ENCODE measurements around the gene DNAAF6.
"Not testable (repeated sequence)": the region's sequence is repeated elsewhere in the genome, so short reads cannot be mapped to it uniquely, and the experiment has no call there.

The DNAAF6 gene

DNA sequence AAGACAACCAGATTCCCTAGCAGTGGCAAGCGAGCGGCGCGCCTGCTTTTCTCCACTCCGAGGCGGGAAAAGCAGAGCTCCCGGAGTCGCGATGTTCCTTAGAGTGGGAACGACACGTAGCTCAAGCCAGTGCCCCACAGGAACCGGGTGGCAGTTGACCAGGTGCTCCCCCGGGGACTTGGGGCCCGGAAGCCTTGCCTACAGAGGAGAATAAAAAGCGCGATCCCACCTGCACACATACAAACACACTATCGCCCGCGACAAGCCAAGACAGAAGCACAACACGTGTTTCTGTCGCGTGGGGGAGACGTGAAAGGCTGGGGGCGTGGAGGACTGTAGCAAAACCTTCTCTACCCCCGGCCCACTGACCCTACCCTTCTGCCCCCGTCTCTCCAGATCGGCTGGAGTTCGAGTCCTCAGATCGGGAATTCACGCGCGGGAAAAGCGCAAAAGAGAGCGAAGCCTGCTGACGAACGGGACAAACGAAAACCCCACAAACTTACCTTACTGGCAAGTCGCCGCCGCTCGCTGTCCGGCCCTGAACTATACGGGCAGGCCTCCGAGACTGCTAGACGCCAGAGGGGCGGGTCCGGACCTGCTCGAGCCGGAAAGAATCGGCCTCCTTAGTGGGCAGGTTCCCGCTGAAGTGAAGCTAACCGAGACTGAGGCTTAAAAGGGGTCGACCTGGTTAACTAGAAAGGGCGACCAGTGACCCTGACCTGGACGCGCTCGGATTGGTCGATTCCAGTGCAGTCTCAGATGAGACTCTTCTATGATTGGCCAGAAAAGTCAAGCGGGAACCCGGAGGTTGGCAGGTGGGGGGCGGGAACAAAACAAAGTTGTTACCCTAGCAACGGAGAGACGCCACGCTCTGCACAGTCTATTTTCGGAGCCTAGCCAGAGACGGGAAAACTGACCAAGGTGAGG, at the start of gene DNAAF6, which contains the start of gene NUP62CL:
Gene DNAAF6, plus strand, starts transcription at position 842 of the 927 bp plus-strand sequence. CDS start 6,265 bp downstream, outside the sequence.
Gene NUP62CL, minus strand, starts transcription at position 664 of the 927 bp plus-strand sequence. CDS start 31,287 bp downstream, outside the sequence.
- peak; percentile 70 for DNase-seq

GRCh38 chrX:107157618-107158017, 48.8 kb upstream of the DNAAF6 start:
- not testable (repeated sequence) for DNase-seq

- DNase-seq = no peak
These were observed 39.1 kb upstream of the DNAAF6 start for GRCh38 chrX:107167163-107167921.

DNA sequence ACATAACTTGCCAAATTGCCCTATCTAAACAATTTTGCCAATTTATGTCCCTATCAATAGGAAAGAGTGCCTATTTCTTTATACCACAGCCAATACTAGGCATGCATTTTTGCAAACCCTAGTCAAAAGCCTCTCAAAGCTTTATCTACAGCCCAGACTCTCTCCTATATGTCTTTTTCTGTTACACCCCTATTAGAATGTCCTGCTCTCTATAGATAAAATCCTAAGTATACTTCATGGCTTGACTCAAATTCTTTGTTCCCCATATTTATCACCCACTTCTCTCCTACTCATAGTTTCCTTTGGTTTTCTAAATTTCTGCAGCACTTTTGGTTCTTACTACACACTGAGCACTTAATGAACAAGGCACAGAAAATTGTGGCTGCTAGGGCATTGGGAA, 38.2 kb upstream of the DNAAF6 start:
- DNase-seq = no peak

DNA sequence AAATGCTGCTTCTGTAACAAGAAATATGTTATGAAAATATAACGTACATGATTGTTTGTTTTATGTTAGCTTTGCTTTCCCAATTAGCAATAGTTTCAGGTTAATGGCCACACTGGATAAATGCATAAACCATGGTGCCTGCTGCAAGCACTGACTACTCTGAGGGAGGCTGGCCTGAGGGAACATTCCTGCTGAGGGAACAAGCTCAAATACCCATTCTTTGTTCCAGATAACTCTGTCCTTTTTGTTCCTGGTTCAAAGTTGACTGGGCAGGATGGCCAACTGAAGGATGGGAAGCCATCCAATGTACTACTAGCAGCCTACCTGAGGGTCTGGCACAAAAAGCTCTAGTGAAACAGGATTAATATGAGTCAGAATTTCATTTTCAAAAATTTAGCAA, 37.7 kb upstream of the DNAAF6 start:
- no peak for DNase-seq

DNA sequence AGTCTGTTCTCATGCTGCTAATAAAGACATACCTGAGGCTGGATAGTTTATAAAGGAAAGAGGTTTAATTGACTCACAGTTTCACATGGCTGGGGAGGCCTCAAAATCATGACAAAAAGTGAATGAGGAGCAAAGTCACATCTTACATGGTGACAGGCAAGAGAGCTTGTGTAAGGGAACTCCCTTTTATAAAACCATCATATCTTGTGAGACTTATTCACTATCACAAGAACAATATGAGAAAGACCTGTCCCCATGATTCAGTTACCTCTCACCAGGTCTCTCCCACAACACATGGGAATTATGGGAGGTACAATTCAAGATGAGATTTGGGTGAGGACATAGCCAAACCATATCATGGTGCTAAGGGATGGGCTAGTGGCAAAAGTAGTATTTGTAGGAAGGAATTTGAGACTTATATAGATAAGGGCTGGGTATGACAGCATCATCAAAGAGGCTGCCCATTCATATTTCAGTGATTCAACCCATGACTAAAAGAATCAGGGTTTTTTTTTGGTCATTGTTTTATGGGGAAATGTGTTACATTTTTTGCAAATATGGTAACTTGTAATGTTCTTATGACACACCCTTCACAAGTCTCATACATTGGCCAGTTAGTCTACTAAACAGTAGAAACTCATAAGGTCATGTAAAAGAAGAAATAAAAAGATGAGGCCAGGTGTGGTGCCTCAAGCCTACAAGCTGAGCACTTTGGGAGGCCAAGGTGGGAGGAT, 34.9 kb upstream of the DNAAF6 start:
- DNase-seq = no peak

DNA sequence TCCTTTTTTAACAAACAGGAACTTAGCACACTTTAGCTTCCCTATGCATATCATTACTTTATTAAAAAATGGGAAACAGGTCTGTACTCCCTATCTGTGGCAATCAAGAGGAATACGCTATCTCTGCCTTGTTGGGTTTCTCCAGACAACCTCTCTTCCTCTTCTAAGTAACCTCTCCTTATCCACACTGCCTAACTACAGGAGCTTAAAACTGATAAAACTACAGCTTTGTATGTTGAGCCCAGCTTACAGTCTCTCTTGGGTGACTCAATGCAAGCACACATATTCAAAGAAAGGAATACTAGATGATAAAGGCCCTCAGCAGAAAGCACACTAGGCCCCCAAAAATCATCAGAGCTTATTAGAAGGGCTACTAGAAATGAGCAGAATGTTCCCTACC, 9.1 kb upstream of the DNAAF6 start:
- DNase-seq = no peak

GRCh38 chrX:107198074-107198473, 8.3 kb upstream of the DNAAF6 start:
- DNase-seq = not testable (repeated sequence)

DNA sequence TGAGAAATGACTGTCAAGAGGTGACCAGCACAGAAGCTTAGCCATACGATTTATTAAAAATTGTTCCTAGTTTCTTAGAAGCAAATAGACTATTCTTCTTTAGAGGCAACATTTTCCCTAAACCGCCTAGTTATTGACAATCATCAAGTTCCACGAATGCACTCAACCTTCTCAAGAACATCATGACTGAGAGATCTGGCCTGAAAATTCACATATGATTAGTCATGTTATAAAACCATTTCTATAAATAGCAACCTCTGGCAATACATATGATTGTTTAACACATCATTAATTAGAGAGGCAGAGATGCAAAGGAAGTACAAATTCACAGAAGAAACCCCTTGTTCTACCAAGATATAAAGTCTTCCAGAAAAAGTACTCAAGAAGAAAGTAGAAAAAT, 6.9 kb upstream of the DNAAF6 start:
- DNase-seq = no peak

- DNase-seq = no peak
These were observed 2.3 kb upstream of the DNAAF6 start for GRCh38 chrX:107204068-107204605.

- DNase-seq = no peak
These were observed 270 bp downstream of the DNAAF6 start for GRCh38 chrX:107206697-107207065.

- no peak for DNase-seq
These were observed 678 bp downstream of the DNAAF6 start for GRCh38 chrX:107207089-107207488.

DNA sequence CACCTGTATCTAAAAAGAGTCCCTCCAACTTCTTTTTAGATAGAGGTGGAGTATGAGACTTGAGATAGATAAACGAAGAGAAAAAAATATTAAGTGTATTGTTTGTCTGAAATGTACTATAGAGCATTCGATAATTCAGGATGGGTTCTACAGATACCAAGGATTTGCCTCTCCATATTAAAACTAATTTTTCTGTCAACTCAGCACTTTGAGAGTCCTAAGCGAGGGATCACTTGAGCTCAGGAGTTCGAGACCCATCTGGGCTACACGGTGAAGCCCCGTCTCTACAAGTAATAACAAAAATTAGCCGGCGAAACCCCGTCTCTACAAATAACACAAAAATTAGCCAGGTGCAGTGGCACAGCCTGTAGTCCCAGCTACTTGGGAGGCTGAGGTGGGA, 1.5 kb downstream of the DNAAF6 start:
- no peak for DNase-seq

DNA sequence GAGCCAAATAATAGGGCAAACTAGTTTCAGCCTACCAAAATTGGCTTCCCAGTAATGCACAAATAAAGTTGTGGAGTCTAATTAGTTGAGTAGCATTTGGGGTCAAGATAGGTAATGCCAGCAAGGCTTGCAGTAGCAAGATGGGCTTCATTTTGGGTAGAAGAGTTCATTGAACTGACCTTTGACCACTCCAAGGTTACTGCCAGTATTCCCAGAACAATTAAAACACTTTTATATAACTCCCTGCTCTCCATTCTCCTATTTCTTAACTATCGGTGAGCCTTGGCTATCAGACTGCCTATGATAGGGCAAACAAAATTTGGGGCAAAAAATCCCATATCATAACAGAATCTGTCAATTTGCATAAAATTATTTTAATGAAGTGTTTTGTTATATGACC, 7.1 kb downstream of the DNAAF6 start:
- no peak for DNase-seq

DNA sequence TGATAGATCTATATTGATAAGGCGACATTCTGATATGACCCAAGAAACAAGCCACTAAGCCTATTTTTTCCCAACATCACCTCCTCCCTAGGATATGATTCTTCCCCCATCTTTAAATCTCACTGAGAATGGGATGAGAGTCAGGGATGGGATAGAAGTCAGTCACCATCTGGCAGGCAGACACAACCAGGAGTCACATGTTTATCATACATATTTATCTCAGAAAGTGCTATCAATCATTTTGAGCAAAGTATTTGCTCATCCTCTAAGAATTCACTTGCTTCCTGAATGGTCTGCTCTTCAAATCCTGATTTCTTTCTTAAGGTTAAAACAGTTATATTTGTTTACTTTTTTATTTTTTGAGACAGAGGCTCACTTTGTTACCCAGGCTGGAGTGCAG, 20.3 kb downstream of the DNAAF6 start:
- DNase-seq = no peak

GRCh38 chrX:107227780-107228485, 21.5 kb downstream of the DNAAF6 start:
- DNase-seq = no peak

DNA sequence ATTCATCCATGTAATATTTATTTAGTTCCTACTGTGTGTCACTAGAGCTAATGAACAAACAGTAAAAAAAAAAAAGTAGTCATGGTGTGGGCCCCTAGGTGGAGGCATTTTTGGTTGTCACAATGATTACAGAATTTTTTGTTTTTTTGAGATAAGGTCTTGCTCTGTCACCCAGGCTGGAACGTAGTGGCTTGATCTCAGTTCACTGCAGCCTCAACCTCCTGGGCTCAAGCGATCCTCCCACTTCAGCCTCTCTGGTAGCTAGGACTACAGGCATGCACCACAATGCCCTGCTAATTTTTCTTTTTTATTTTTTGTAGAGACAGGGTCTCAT, 22.0 kb downstream of the DNAAF6 start:
- DNase-seq = no peak

GRCh38 chrX:107272431-107272921, 66.1 kb downstream of the DNAAF6 start:
- peak; percentile 15 for DNase-seq

GRCh38 chrX:107273795-107274194, 67.4 kb downstream of the DNAAF6 start:
- DNase-seq = no peak

DNA sequence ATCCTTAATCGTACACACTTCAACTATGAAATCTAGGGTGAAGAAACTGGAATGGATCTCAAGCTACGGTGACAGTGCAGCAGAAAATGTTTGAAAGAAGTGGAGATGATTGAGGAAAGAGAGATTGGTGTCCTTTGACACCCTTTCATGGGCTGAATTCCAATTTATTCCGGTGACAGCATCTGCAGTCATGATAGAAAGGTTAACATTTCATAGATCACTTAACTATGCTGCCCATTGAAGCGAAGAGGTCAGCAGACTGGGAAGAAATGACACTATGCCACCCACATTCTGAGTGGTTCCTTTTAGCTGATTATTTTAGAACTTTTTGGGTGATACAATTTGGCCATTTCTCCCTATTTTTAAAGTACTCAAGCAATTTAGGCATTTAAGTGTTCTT, 82.3 kb downstream of the DNAAF6 start:
- DNase-seq = no peak

GRCh38 chrX:107290019-107290418, 83.6 kb downstream of the DNAAF6 start:
- no peak for DNase-seq

GRCh38 chrX:107293056-107293455, 86.6 kb downstream of the DNAAF6 start:
- no peak for DNase-seq
